GM12878 (cell line): Measurements from ENCODE around the gene NOVA1. TPM values are rescaled to one million over a fixed set of nuclear protein-coding genes. Genes with fewer than 3 reads are reported as not detected.

Source experiments
- ATAC-seq: fragments of 200-7000 bp; cut with Tn5 transposase; 3 replicates; pipeline ENCODE4 v1.9.1; 2020; ENCODE audit warnings: mild to moderate bottlenecking, moderate library complexity
- BruUV-seq: library from RNA; stranded (reverse); fragments of 400-500 nt; replicated peaks from 2 replicates; lab custom pipeline; 2021; lab: Mats Ljungman, UMichigan
- CTCF ChIA-PET: fragments of 300-600 bp; sonication (Branson Sonifier 250); formaldehyde crosslinking; extraction: SDS; loops from one replicate; lab custom pipeline; 2021; ENCODE audit warnings: inconsistent platforms; lab: Yijun Ruan, JAX
- POLR2A ChIA-PET: fragments of 350-600 bp; formaldehyde crosslinking; extraction: SDS; loops from one replicate; lab custom pipeline; 2021; ENCODE audit warnings: inconsistent platforms; lab: Charles Lee
- RAD21 ChIA-PET: fragments of 300-600 bp; sonication (Branson Sonifier 250); formaldehyde crosslinking; loops from one replicate; lab custom pipeline; 2023; ENCODE audit warnings: antibody characterized with exemption; ENCODE audit not compliant: unreplicated experiment; lab: Charles Lee
- SMC1A ChIA-PET: fragments of 300-600 bp; sonication (Branson Sonifier 250); formaldehyde crosslinking; loops from one replicate; lab custom pipeline; 2023; ENCODE audit not compliant: unreplicated experiment, uncharacterized antibody; lab: Charles Lee
- DNase-seq: peaks from one replicate; pipeline ENCODE4 v3.0.0-alpha.2; 2011; ENCODE audit warnings: low read depth, low spot score
- FAIRE-seq: peaks from 3 replicates; lab custom pipeline; 2011; peaks lifted over from hg19 to GRCh38; lab: Jason Lieb, UNC
- H2AFZ ChIP-seq: 2 replicates; pipeline ENCODE4 v1.6.0; 2011; ENCODE audit warnings: low read depth, low read length, control low read depth; ENCODE audit not compliant: control insufficient read depth
- H3K27ac ChIP-seq: 2 replicates; pipeline ENCODE4 v1.5.1; 2011; ENCODE audit warnings: control low read depth; ENCODE audit not compliant: control insufficient read depth, insufficient read depth
- H3K27me3 ChIP-seq, 2 experiments: replicated peaks in 1 of 2; 2 replicates each; pipeline versions ENCODE4 v1.6.0 to v1.6.1; 2011; ENCODE audit warnings: low read length in 1 of 2; ENCODE audit not compliant: control insufficient read depth in 2 of 2, insufficient read depth in 2 of 2
- H3K36me3 ChIP-seq, 2 experiments: 2 replicates each; pipeline ENCODE4 v1.5.1; 2011; ENCODE audit warnings: low read length in 1 of 2; ENCODE audit not compliant: control insufficient read depth in 2 of 2, insufficient read depth in 2 of 2
- H3K4me1 ChIP-seq: 2 replicates; pipeline ENCODE4 v1.6.1; 2011; ENCODE audit warnings: mild to moderate bottlenecking, low read length, moderate library complexity, mixed read lengths; ENCODE audit not compliant: control insufficient read depth, insufficient read depth
- H3K4me2 ChIP-seq: 2 replicates; pipeline ENCODE4 v1.6.0; 2011; ENCODE audit warnings: control low read depth; ENCODE audit not compliant: control insufficient read depth, insufficient read depth
- H3K4me3 ChIP-seq: fragments of 200-600 bp; sonication (generic); 2 replicates; pipeline ENCODE4 v1.5.1; 2016
- H3K79me2 ChIP-seq: 2 replicates; pipeline ENCODE4 v1.6.0; 2011; ENCODE audit warnings: low read length; ENCODE audit not compliant: control insufficient read depth, insufficient read depth
- H3K9ac ChIP-seq: 2 replicates; pipeline ENCODE4 v1.8.0; 2011; ENCODE audit warnings: low read length, control low read depth, mixed read lengths; ENCODE audit not compliant: control insufficient read depth, insufficient read depth
- H3K9me3 ChIP-seq: replicated peaks from 3 replicates; pipeline ENCODE4 v1.5.1; 2011; ENCODE audit warnings: mild to moderate bottlenecking, low read length; ENCODE audit not compliant: control insufficient read depth, insufficient read depth
- H4K20me1 ChIP-seq: 2 replicates; pipeline ENCODE4 v1.6.0; 2011; ENCODE audit not compliant: control insufficient read depth, insufficient read depth
- BHLHE40 ChIP-seq, 2 experiments: fragments of 450-650 bp in 1 of 2; IDR thresholded peaks; 2 replicates each; pipeline ENCODE4 v1.6.1; 2011 to 2017; ENCODE audit warnings: low read depth in 2 of 2, borderline replicate concordance in 1 of 2, improper control_type of control experiment in 1 of 2, low read length in 1 of 2, mild to moderate bottlenecking in 1 of 2
- EZH2 ChIP-seq: IDR thresholded peaks from 2 replicates; pipeline ENCODE4 v1.6.1; 2012; ENCODE audit warnings: low read depth, mild to moderate bottlenecking, control low read depth, inconsistent platforms, low read length, borderline replicate concordance; ENCODE audit not compliant: control insufficient read depth
- GABPA ChIP-seq: IDR thresholded peaks from 2 replicates; pipeline ENCODE4 v1.6.1; 2014; ENCODE audit warnings: antibody characterized with exemption, low read depth, mild to moderate bottlenecking, inconsistent platforms
- MTA2 ChIP-seq: fragments of 450-650 bp; IDR thresholded peaks from 2 replicates; pipeline ENCODE4 v1.6.1; 2016; ENCODE audit warnings: low read depth, mild to moderate bottlenecking, moderate library complexity
- MYB ChIP-seq: fragments of 150-350 bp; IDR thresholded peaks from 2 replicates; pipeline ENCODE4 v1.6.1; 2014; ENCODE audit warnings: mild to moderate bottlenecking, low read depth, low read length, borderline replicate concordance
- NFYA ChIP-seq: IDR thresholded peaks from 2 replicates; pipeline ENCODE4 v1.6.1; 2011; ENCODE audit warnings: low read depth, mild to moderate bottlenecking, low read length, improper control_type of control experiment, borderline replicate concordance
- NFYB ChIP-seq: IDR thresholded peaks from 2 replicates; pipeline ENCODE4 v1.6.1; 2011; ENCODE audit warnings: low read depth, mild to moderate bottlenecking, low read length, improper control_type of control experiment, moderate library complexity; ENCODE audit not compliant: insufficient read depth
- NR2C2 ChIP-seq: IDR thresholded peaks from 2 replicates; pipeline ENCODE4 v1.6.1; 2011; ENCODE audit warnings: borderline replicate concordance, low read depth; ENCODE audit not compliant: control insufficient read depth, insufficient read length
- SIX5 ChIP-seq: IDR thresholded peaks from 2 replicates; pipeline ENCODE4 v1.6.1; 2011; ENCODE audit warnings: mild to moderate bottlenecking, low read depth, low read length, moderate library complexity; ENCODE audit not compliant: severe bottlenecking
- STAT1 ChIP-seq: fragments of 450-650 bp; conservative IDR thresholded peaks from 2 replicates; pipeline ENCODE4 v1.6.1; 2014; ENCODE audit warnings: antibody characterized with exemption, mild to moderate bottlenecking
- TARDBP ChIP-seq: IDR thresholded peaks from 2 replicates; pipeline ENCODE4 v1.6.1; 2016; ENCODE audit warnings: borderline replicate concordance
- ZNF622 ChIP-seq: fragments of 450-650 bp; IDR thresholded peaks from 2 replicates; pipeline ENCODE4 v1.6.1; 2017; ENCODE audit warnings: mild to moderate bottlenecking, inconsistent platforms
- WGBS: methylation state at CpG from one replicate; pipeline ENCODE4 v1.1.6; 2016; ENCODE audit warnings: low lambda C conversion rate; ENCODE audit not compliant: insufficient replicate concordance, insufficient coverage; ENCODE audit errors: missing lambda C conversion rate; 5-methylcytosine and 5-hydroxymethylcytosine counted together
- in situ Hi-C: fragments of 300-500 bp; cut with MboI; formaldehyde crosslinking; loops from 9 replicates; pipeline ENCODE4 v1.14.3; 2018; ENCODE audit warnings: mixed read lengths
- intact Hi-C: fragments of 100-400 bp; cut with micrococcal nuclease; formaldehyde crosslinking; loops from one replicate; pipeline ENCODE4 v1.14.2; 2022; ENCODE audit not compliant: unreplicated experiment
- polyA plus RNA-seq, 11 experiments: library from polyadenylated mRNA; depleted of rRNA in 4 of 11; unstranded in 6 of 11; stranded (reverse) in 5 of 11; fragments of >200 nt; fragmentation: Nextera tagmentation in 4 of 11; fragmentation: Illumina TruSeq in 1 of 11; extraction: Ambion mirVana in 4 of 11; extraction: Trizol in 1 of 11; gene quantifications; 1 replicate in 1 of 11; 2 replicates in 10 of 11; pipeline versions ENCODE4 v1.2.1 to v1.2.3, GENCODE V29; 2011 to 2016; ENCODE audit warnings: inconsistent platforms in 2 of 11, missing spikeins in 2 of 11, low read depth in 1 of 11
- total RNA-seq, 4 experiments: library from RNA; depleted of rRNA in 3 of 4; stranded (reverse); fragments of >200 nt in 3 of 4; fragmentation: Illumina TruSeq in 1 of 4; extraction: Trizol in 1 of 4; gene quantifications; 2 replicates each; pipeline versions ENCODE4 v1.2.1 to v1.2.3, GENCODE V29; 2013 to 2021
- TF ChIP-seq, protein P1 (sequence below): fragments of 450-650 bp; IDR thresholded peaks from 2 replicates; pipeline ENCODE4 v1.6.1; 2017; ENCODE audit warnings: antibody characterized with exemption, mild to moderate bottlenecking, moderate library complexity
- TF ChIP-seq, protein P2 (sequence below): IDR thresholded peaks from 2 replicates; pipeline ENCODE4 v1.6.1; 2011; ENCODE audit warnings: borderline replicate concordance, low read depth, mild to moderate bottlenecking, moderate library complexity, low read length; ENCODE audit not compliant: insufficient read depth, poor library complexity, severe bottlenecking

Gene NOVA1
- total and polyA plus RNA-seq, 10 of the 15 experiments (the other 5 are each of a cell fraction or from before 2014, with no cell fraction given): 0.05 to 0.41 TPM; not detected in 8

DNA sequence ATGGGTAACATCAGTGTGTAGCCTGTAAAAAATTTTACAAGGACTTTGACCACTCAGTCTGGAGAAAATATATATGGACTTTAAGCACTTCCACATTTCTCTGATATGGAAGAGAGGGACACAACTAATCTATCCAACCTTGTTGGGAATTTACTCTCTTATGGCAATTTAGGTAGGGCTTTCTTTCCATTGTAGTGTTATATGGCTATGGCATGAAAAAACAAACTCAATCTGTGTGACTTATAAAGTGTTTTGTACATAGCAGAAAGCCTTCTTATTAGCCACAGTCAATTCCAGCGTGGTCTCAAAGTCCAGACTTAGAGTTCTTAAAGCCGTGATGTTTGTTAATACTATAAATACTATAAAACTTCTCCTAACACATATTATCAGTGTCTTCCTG lies 98.3 kb downstream of the NOVA1 start:
- intact Hi-C loops: no loop called here
- ChIA-PET SMC1A (no interaction called here), POLR2A (no interaction called here), CTCF (no interaction called here), RAD21 (no interaction called here)
- H4K20me1 ChIP-seq: no peaks in the 10 kb centered on the region
- 20% methylated on average over 2 of the region's 2 CpGs for WGBS
- no peak for TF ChIP-seq MTA2
- no peak for TF ChIP-seq MYB
- no peak for TF ChIP-seq NFYB
- TF ChIP-seq NR2C2: no peak
- no peak for TF ChIP-seq SIX5
- no peak for TF ChIP-seq GABPA
- no peak for TF ChIP-seq BHLHE40 (IDR thresholded peaks at IDR 0.05; ENCODE audit: borderline replicate concordance in 1 of 2, low read depth in 2 of 2, low read length in 1 of 2)
- no peak for TF ChIP-seq ZNF622
- no peaks in the 10 kb centered on the region for H3K79me2 ChIP-seq
- H3K4me3 ChIP-seq: no peak overlapping the region
- in situ Hi-C loops: no loop called here
- DNase-seq (no peak), FAIRE-seq (no peak), ATAC-seq (no peak)
- no peak overlapping the region for H2AFZ ChIP-seq
- no peak overlapping the region for H3K9ac ChIP-seq
- no peaks in the 10 kb centered on the region for H3K9me3 ChIP-seq
- H3K36me3 ChIP-seq: no peaks in the 10 kb centered on the region
- no peak overlapping the region for H3K4me2 ChIP-seq
- no TSS peak for BruUV-seq
- H3K4me1 ChIP-seq: no peaks in the 10 kb centered on the region
- no peak overlapping the region for H3K27ac ChIP-seq
- no peaks in the 10 kb centered on the region for H3K27me3 ChIP-seq

DNA sequence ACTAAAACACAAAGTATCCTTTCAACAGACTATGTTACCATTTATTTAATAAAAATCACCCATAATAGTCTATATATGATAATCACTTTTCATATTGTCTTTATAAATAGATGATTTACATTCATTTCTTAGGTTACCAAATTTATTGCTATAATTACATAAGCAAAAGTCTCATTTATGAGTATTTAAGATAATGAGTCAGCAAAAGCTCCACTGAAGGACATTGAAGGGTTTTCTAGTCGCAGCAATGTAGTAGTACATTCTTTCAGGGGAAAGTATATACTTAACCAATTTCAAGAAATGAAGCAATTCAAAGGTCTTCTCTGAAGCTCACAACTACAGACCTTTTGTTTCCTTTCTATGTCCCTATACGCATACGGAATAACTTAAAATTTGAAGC lies 110.9 kb downstream of the NOVA1 start:
- DNase-seq (no peak), FAIRE-seq (no peak), ATAC-seq (no peak)
- TF ChIP-seq TARDBP: no peak
- TF ChIP-seq, protein P1, sequence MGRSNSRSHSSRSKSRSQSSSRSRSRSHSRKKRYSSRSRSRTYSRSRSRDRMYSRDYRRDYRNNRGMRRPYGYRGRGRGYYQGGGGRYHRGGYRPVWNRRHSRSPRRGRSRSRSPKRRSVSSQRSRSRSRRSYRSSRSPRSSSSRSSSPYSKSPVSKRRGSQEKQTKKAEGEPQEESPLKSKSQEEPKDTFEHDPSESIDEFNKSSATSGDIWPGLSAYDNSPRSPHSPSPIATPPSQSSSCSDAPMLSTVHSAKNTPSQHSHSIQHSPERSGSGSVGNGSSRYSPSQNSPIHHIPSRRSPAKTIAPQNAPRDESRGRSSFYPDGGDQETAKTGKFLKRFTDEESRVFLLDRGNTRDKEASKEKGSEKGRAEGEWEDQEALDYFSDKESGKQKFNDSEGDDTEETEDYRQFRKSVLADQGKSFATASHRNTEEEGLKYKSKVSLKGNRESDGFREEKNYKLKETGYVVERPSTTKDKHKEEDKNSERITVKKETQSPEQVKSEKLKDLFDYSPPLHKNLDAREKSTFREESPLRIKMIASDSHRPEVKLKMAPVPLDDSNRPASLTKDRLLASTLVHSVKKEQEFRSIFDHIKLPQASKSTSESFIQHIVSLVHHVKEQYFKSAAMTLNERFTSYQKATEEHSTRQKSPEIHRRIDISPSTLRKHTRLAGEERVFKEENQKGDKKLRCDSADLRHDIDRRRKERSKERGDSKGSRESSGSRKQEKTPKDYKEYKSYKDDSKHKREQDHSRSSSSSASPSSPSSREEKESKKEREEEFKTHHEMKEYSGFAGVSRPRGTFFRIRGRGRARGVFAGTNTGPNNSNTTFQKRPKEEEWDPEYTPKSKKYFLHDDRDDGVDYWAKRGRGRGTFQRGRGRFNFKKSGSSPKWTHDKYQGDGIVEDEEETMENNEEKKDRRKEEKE: no peak
- TF ChIP-seq STAT1: no peak
- TF ChIP-seq, protein P2, sequence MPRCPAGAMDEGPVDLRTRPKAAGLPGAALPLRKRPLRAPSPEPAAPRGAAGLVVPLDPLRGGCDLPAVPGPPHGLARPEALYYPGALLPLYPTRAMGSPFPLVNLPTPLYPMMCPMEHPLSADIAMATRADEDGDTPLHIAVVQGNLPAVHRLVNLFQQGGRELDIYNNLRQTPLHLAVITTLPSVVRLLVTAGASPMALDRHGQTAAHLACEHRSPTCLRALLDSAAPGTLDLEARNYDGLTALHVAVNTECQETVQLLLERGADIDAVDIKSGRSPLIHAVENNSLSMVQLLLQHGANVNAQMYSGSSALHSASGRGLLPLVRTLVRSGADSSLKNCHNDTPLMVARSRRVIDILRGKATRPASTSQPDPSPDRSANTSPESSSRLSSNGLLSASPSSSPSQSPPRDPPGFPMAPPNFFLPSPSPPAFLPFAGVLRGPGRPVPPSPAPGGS: no peak
- no peak for TF ChIP-seq NFYA
- no peak for TF ChIP-seq EZH2
- no peaks in the 10 kb centered on the region for H3K9me3 ChIP-seq
- no peaks in the 10 kb centered on the region for H3K27me3 ChIP-seq
- no peak overlapping the region for H2AFZ ChIP-seq
- no peak overlapping the region for H3K4me2 ChIP-seq
- POLR2A ChIA-PET: no interaction called here
- H3K36me3 ChIP-seq: no peaks in the 10 kb centered on the region
- intact Hi-C loops: no loop called here
- RAD21 ChIA-PET: no interaction called here
- no peak overlapping the region for H3K9ac ChIP-seq
- BruUV-seq: no TSS peak
- H4K20me1 ChIP-seq: no peaks in the 10 kb centered on the region
- WGBS: 65% methylated on average over 3 of the region's 3 CpGs
- no peak overlapping the region for H3K4me3 ChIP-seq
- in situ Hi-C loops: no loop called here
- SMC1A ChIA-PET: no interaction called here
- no peaks in the 10 kb centered on the region for H3K79me2 ChIP-seq
- no peak overlapping the region for H3K27ac ChIP-seq
- no peaks in the 10 kb centered on the region for H3K4me1 ChIP-seq
- CTCF ChIA-PET: no interaction called here
